ENCODE measurements around the gene CCL13.

The CCL13 gene

DNA sequence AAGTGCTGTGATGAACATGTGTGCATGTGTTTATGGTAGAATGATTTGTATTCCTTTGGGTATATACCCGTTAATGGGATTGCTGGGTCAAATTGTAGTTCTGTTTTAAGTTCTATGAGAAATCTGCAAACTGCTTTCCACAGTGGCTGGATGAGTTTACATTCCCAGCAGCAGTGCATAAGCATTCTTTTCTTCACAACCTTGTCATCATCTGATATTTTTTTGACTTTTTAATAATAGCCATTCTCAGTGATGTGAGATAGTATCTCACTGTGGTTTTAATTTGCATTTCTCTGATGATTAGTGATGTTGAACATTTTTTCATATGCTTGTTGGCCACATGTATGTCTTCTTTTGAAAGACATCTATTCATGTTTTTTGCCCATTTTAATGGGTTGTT lies 18.6 kb upstream of the CCL13 start:
- Histone ChIP-seq H3K4me3 (ENCODE audit: insufficient read depth, low read depth, low read length) (no peak overlapping the region), H3K9me3 (ENCODE audit: control insufficient read depth, low read length) (no peaks in the 10 kb centered on the region), H3K4me1 (ENCODE audit: control insufficient read depth, insufficient read depth, low read length) (no peaks in the 10 kb centered on the region), H3K27ac (ENCODE audit: insufficient read depth, low read depth, low read length, poor library complexity, severe bottlenecking) (no peak overlapping the region), H3K27me3 (ENCODE audit: control insufficient read depth, insufficient read depth, low read length, poor library complexity, severe bottlenecking) (no peaks in the 10 kb centered on the region), H3K36me3 (ENCODE audit: control insufficient read depth, insufficient read depth, low read length) (no peaks in the 10 kb centered on the region)
- WGBS, 2 experiments, result 100% methylated on average over 1 of the region's 1 CpG

DNA sequence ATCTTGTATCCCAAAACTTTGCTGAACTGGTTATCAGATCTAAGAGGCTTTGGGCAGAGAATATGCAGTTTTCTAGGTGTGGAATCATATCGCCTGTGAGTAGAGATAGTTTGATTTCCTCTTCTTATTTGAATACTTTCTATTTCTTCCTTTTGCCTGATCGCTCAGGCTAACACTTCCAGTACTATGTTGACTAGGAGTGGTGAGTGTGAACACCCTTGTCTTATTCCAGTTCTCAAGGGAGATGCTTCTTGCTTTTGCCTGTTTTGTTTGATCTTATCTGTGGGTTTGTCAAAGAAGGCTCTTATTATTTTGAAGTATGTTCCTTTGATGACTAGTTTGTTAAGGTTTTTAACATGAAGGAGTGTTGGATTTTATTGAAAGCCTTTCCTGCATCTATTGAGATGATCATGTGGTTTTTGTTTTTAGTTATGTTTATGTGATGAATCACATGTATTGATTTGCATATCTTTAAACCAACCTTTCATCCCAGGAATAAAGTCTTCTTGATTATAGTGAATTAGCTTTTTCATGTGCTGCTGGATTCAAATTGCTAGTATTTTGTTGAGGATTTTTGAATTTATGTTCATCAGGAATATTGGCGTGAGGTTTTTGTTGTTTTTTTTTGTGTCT lies 17.0 kb upstream of the CCL13 start:
- Histone ChIP-seq H3K4me3 (ENCODE audit: insufficient read depth, low read depth, low read length) (no peak overlapping the region), H3K9me3 (ENCODE audit: control insufficient read depth, low read length) (no peaks in the 10 kb centered on the region), H3K27ac (ENCODE audit: insufficient read depth, low read depth, low read length, poor library complexity, severe bottlenecking) (no peak overlapping the region), H3K4me1 (ENCODE audit: control insufficient read depth, insufficient read depth, low read length) (no peaks in the 10 kb centered on the region), H3K36me3 (ENCODE audit: control insufficient read depth, insufficient read depth, low read length) (no peaks in the 10 kb centered on the region), H3K27me3 (ENCODE audit: control insufficient read depth, insufficient read depth, low read length, poor library complexity, severe bottlenecking) (no peaks in the 10 kb centered on the region)
- WGBS, 2 experiments, result 73 to 86% methylated on average over 2 to 3 of the region's 3 CpGs

DNA sequence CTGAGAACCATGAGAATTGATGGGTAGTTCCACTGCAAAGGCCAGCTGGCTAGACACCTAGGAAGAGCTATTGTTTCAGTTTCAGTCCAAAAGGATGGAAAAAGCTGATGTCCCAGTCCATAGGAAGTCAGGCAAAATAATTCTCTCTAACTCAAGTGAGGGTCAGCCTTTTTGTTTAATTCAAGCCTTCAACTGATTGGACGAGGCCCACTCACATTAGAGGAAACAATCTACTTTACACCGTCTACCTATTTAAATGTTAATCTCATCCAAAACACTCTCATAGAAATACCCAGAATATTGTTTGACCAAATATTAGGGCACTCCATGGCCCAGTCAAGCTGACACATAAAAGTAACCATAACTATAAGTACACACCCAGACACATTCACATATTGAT lies 14.4 kb upstream of the CCL13 start:
- no peak overlapping the region for H3K27ac ChIP-seq (ENCODE audit: insufficient read depth, low read depth, low read length, poor library complexity, severe bottlenecking)
- H3K4me1 ChIP-seq (ENCODE audit: control insufficient read depth, insufficient read depth, low read length), result no peaks in the 10 kb centered on the region
- 94 to 95% methylated on average over 2 of the region's 2 CpGs for WGBS, 2 experiments
- no peaks in the 10 kb centered on the region for H3K36me3 ChIP-seq (ENCODE audit: control insufficient read depth, insufficient read depth, low read length)
- no peak overlapping the region for H3K4me3 ChIP-seq (ENCODE audit: insufficient read depth, low read depth, low read length)
- no peaks in the 10 kb centered on the region for H3K27me3 ChIP-seq (ENCODE audit: control insufficient read depth, insufficient read depth, low read length, poor library complexity, severe bottlenecking)
- H3K9me3 ChIP-seq (ENCODE audit: control insufficient read depth, low read length), result no peaks in the 10 kb centered on the region

DNA sequence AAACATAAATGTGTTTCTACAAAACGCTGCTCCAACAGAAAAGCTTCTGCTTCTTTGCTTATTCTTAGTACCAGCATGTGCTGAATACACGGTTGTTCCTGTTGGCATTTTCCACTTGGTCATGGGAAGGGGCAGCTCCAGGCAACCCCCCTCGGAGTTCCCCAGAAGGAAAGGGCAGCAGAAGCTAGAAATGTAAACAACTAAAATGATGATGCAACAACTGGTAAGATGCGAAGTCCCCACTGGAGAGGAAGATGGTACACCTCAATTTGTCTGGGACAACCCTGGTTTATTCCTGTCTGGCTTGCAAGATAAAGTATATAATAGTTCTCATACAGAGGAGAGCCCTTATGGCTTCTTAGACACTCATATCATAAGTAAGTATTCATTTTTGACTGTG lies 9.2 kb upstream of the CCL13 start:
- 84 to 88% methylated on average over 4 of the region's 4 CpGs for WGBS, 2 experiments
- H3K9me3 ChIP-seq (ENCODE audit: control insufficient read depth, low read length), result no peaks in the 10 kb centered on the region
- H3K36me3 ChIP-seq (ENCODE audit: control insufficient read depth, insufficient read depth, low read length), result no peaks in the 10 kb centered on the region
- H3K4me1 ChIP-seq (ENCODE audit: control insufficient read depth, insufficient read depth, low read length), result no peaks in the 10 kb centered on the region
- no peak overlapping the region for H3K4me3 ChIP-seq (ENCODE audit: insufficient read depth, low read depth, low read length)
- no peak overlapping the region for H3K27ac ChIP-seq (ENCODE audit: insufficient read depth, low read depth, low read length, poor library complexity, severe bottlenecking)
- no peaks in the 10 kb centered on the region for H3K27me3 ChIP-seq (ENCODE audit: control insufficient read depth, insufficient read depth, low read length, poor library complexity, severe bottlenecking)

DNA sequence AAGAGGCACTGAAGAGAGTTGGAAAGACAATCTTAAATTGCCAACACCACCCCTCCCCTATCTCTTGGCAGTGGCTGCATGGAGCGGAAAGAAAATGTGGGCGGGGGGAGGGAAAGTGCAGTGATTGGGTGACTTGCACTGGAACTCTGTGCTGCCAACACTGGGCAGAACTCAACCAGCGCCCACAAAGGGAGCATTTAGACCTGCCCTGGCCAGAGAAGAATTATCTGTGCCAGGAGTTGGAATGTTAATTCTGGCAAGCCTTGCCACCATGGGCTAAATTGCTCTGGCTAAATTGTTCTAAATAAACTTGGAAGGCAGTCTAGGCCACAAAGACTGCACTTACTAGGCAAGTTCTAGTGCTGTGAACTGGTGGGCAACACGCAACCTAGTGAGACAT lies 6.5 kb upstream of the CCL13 start:
- Histone ChIP-seq H3K36me3 (ENCODE audit: control insufficient read depth, insufficient read depth, low read length) (no peaks in the 10 kb centered on the region), H3K4me1 (ENCODE audit: control insufficient read depth, insufficient read depth, low read length) (no peaks in the 10 kb centered on the region), H3K4me3 (ENCODE audit: insufficient read depth, low read depth, low read length) (no peak overlapping the region), H3K9me3 (ENCODE audit: control insufficient read depth, low read length) (no peaks in the 10 kb centered on the region), H3K27ac (ENCODE audit: insufficient read depth, low read depth, low read length, poor library complexity, severe bottlenecking) (no peak overlapping the region), H3K27me3 (ENCODE audit: control insufficient read depth, insufficient read depth, low read length, poor library complexity, severe bottlenecking) (no peaks in the 10 kb centered on the region)
- 80% methylated on average over 4 of the region's 4 CpGs for WGBS, 2 experiments

DNA sequence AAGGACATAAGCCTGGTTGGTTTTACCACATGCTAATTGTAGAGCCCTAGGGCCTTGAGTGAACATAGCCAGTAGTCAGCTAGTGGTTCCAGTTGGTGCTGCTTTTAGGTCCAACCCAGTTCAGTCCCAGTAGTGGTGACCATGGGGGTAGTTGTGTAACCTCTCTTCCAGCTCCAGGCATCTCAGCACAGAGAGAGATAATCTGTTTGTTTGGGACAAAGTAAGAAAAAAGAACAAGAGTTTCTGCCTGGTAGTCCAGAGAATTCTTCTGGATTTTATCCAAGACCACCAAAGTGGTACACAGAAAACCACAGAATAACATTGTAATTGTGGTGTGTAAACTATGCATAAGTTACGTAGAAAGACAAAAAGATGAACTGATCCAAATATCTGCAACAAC lies 5.2 kb upstream of the CCL13 start:
- no peaks in the 10 kb centered on the region for H3K9me3 ChIP-seq (ENCODE audit: control insufficient read depth, low read length)
- no peaks in the 10 kb centered on the region for H3K4me1 ChIP-seq (ENCODE audit: control insufficient read depth, insufficient read depth, low read length)
- no peak overlapping the region for H3K27ac ChIP-seq (ENCODE audit: insufficient read depth, low read depth, low read length, poor library complexity, severe bottlenecking)
- no peaks in the 10 kb centered on the region for H3K36me3 ChIP-seq (ENCODE audit: control insufficient read depth, insufficient read depth, low read length)
- no peak overlapping the region for H3K4me3 ChIP-seq (ENCODE audit: insufficient read depth, low read depth, low read length)
- 90% methylated on average over 1 of the region's 1 CpG; no CpG with 5 or more reads in 1 of the 2 experiments for WGBS, 2 experiments
- no peaks in the 10 kb centered on the region for H3K27me3 ChIP-seq (ENCODE audit: control insufficient read depth, insufficient read depth, low read length, poor library complexity, severe bottlenecking)

DNA sequence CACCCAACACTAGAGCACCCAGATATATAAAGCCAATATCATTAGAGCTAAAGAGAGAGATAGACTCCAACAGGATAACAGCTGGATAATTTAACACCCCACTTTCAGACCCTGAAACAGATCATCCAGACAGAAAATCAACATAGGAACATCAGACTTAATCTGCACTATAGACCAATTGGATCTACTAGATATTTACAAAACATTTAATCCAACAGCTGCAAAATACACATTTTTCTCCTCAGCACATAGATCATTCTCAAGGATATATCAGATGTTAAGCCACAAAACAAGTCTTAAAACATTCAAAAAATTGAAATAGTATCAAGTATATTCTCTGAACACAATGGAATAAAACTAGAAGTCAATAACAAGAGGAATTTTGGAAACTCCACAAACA lies 4.1 kb upstream of the CCL13 start:
- Histone ChIP-seq H3K27me3 (ENCODE audit: control insufficient read depth, insufficient read depth, low read length, poor library complexity, severe bottlenecking) (no peaks in the 10 kb centered on the region), H3K9me3 (ENCODE audit: control insufficient read depth, low read length) (no peaks in the 10 kb centered on the region), H3K36me3 (ENCODE audit: control insufficient read depth, insufficient read depth, low read length) (no peaks in the 10 kb centered on the region), H3K27ac (ENCODE audit: insufficient read depth, low read depth, low read length, poor library complexity, severe bottlenecking) (no peak overlapping the region), H3K4me1 (ENCODE audit: control insufficient read depth, insufficient read depth, low read length) (no peaks in the 10 kb centered on the region), H3K4me3 (ENCODE audit: insufficient read depth, low read depth, low read length) (no peak overlapping the region)

DNA sequence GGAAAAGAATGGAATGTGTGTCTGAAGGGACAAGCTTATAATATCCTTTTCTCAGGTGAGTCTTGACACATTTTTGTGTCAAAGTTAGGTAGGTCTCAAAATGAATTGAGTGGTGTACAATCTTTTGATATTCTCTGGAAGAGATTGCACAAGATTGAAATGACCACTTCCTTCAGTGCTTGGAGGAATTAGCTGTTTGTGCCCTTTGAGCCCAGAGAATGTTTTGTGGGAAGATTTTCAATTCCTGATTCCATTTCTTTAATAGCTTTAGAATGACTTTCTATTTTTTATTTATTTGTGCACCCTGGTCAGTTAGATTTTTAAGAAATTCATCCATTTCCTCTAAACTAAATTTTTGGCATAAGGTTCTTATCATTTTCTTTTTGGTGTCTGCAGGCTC lies 1.6 kb upstream of the CCL13 start:
- H3K27me3 ChIP-seq (ENCODE audit: control insufficient read depth, insufficient read depth, low read length, poor library complexity, severe bottlenecking), result no peaks in the 10 kb centered on the region
- no peak overlapping the region for H3K27ac ChIP-seq (ENCODE audit: insufficient read depth, low read depth, low read length, poor library complexity, severe bottlenecking)
- no peaks in the 10 kb centered on the region for H3K9me3 ChIP-seq (ENCODE audit: control insufficient read depth, low read length)
- no peaks in the 10 kb centered on the region for H3K36me3 ChIP-seq (ENCODE audit: control insufficient read depth, insufficient read depth, low read length)
- H3K4me1 ChIP-seq (ENCODE audit: control insufficient read depth, insufficient read depth, low read length), result no peaks in the 10 kb centered on the region
- no peak overlapping the region for H3K4me3 ChIP-seq (ENCODE audit: insufficient read depth, low read depth, low read length)

DNA sequence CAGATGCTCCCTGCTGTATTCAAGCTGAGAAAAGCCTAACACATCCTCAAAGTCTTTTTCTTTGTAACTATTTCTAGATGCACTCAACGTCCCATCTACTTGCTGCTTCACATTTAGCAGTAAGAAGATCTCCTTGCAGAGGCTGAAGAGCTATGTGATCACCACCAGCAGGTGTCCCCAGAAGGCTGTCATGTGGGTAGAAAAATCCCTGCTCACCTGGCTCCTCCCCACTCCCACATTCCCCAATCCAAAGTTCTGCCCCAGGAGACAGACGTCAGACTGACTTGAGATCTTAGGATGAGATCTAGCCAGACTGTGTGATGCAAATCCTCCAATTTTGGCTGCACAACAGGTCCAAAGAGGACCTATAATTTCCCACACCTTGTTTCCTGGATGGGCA lies 1.1 kb downstream of the CCL13 start:
- H3K4me3 ChIP-seq (ENCODE audit: insufficient read depth, low read depth, low read length), result no peak overlapping the region
- WGBS, 2 experiments, result 68 to 78% methylated on average over 2 of the region's 2 CpGs

DNA sequence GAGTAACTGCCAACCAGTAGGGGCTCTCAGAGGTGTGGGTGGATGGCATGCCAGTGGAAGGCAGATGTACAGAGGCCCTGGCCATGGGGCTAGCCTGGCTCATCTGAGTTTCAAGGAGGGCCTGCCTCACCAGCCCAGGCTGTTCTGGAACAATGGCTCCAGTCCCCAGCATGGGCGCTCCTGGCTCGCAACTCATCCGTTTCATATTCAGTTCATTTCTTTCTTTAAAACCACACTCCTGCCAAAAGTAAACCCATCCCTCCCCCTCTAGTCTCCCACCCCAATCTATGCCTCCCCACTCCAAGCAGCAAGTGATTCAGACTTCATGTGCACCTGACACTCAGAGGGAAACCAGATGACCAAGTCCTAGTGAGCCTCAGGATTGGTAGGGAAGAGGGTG lies 2.4 kb downstream of the CCL13 start:
- Histone ChIP-seq H3K27ac (ENCODE audit: insufficient read depth, low read depth, low read length, poor library complexity, severe bottlenecking) (no peak overlapping the region), H3K4me1 (ENCODE audit: control insufficient read depth, insufficient read depth, low read length) (no peaks in the 10 kb centered on the region), H3K36me3 (ENCODE audit: control insufficient read depth, insufficient read depth, low read length) (no peaks in the 10 kb centered on the region), H3K27me3 (ENCODE audit: control insufficient read depth, insufficient read depth, low read length, poor library complexity, severe bottlenecking) (no peaks in the 10 kb centered on the region), H3K9me3 (ENCODE audit: control insufficient read depth, low read length) (no peaks in the 10 kb centered on the region), H3K4me3 (ENCODE audit: insufficient read depth, low read depth, low read length) (no peak overlapping the region)
- 92 to 95% methylated on average over 3 of the region's 3 CpGs for WGBS, 2 experiments

More for the DNA sequence above, 1.1 kb downstream of the CCL13 start:
- no peak overlapping the region for H3K27ac ChIP-seq (ENCODE audit: insufficient read depth, low read depth, low read length, poor library complexity, severe bottlenecking)
- no peaks in the 10 kb centered on the region for H3K9me3 ChIP-seq (ENCODE audit: control insufficient read depth, low read length)
- H3K36me3 ChIP-seq (ENCODE audit: control insufficient read depth, insufficient read depth, low read length), result no peaks in the 10 kb centered on the region
- no peaks in the 10 kb centered on the region for H3K27me3 ChIP-seq (ENCODE audit: control insufficient read depth, insufficient read depth, low read length, poor library complexity, severe bottlenecking)
- H3K4me1 ChIP-seq (ENCODE audit: control insufficient read depth, insufficient read depth, low read length), result no peaks in the 10 kb centered on the region
